Naive thymus-derived CD4-positive, alpha-beta T cell (primary cell): ENCODE results near the gene IGDCC3. TPM values are rescaled to one million over a fixed set of nuclear protein-coding genes. Genes with fewer than 3 reads are reported as not detected.
A peak's percentile ranks its signal among the peaks of the same experiment; 100 is the strongest.

ENCODE experiments used
- ATAC-seq: fragments of 150-1000 bp; cut with Tn5 transposase; 2 replicates; pipeline ENCODE4 v1.10.0; 2021; ENCODE audit warnings: mild to moderate bottlenecking, moderate library complexity
- CTCF ChIA-PET: fragments of 350-600 bp; sonication (Branson Sonifier 250); formaldehyde crosslinking; loops from one replicate; lab custom pipeline; 2021; ENCODE audit warnings: antibody characterized with exemption; lab: Charles Lee
- POLR2A ChIA-PET: fragments of 350-600 bp; sonication (Branson Sonifier 250); formaldehyde crosslinking; loops from one replicate; lab custom pipeline; 2021; ENCODE audit warnings: antibody characterized with exemption, inconsistent platforms; lab: Charles Lee
- DNase-seq, 9 donors: peaks; one replicate each; pipeline versions ENCODE4 v3.0.0 to v3.0.0-alpha.2; 2020 to 2022; ENCODE audit warnings: mixed read lengths in 1 of 9
- H3K27ac ChIP-seq: one replicate; pipeline ENCODE4 v1.7.0; 2013; ENCODE audit warnings: mild to moderate bottlenecking, low read depth, low read length, moderate library complexity
- H3K27me3 ChIP-seq, 2 donors: one replicate each; pipeline ENCODE4 v1.7.0; 2013; ENCODE audit warnings: low read length in 2 of 2, mild to moderate bottlenecking in 2 of 2, moderate library complexity in 2 of 2; ENCODE audit not compliant: control insufficient read depth in 2 of 2, insufficient read depth in 2 of 2
- H3K36me3 ChIP-seq, 3 experiments: 1 replicate in 2 of 3; 2 replicates in 1 of 3; pipeline ENCODE4 v1.7.0; 2013; ENCODE audit warnings: low read length in 3 of 3, mild to moderate bottlenecking in 3 of 3, moderate library complexity in 1 of 3; ENCODE audit not compliant: insufficient read depth in 3 of 3, control insufficient read depth in 2 of 3
- H3K4me1 ChIP-seq, 2 donors: one replicate each; pipeline ENCODE4 v1.7.0; 2013; ENCODE audit warnings: low read length in 2 of 2, mild to moderate bottlenecking in 2 of 2, moderate library complexity in 1 of 2; ENCODE audit not compliant: control insufficient read depth in 2 of 2, insufficient read depth in 2 of 2
- H3K4me3 ChIP-seq: 2 replicates; pipeline ENCODE4 v1.7.0; 2013; ENCODE audit warnings: mild to moderate bottlenecking, low read length
- H3K9me3 ChIP-seq, 3 experiments: 1 replicate in 2 of 3; 2 replicates in 1 of 3; pipeline ENCODE4 v1.7.0; 2013; ENCODE audit warnings: low read length in 3 of 3; ENCODE audit not compliant: control insufficient read depth in 2 of 3
- H3K27ac Mint-ChIP-seq, 9 donors: one replicate each; pipeline ENCODE4 v1.8.0; 2020 to 2022; ENCODE audit warnings: mixed read lengths in 9 of 9, mild to moderate bottlenecking in 8 of 9, moderate library complexity in 5 of 9, inconsistent platforms in 2 of 9
- H3K27me3 Mint-ChIP-seq, 5 donors: one replicate each; pipeline ENCODE4 v1.8.0; 2021 to 2022; ENCODE audit warnings: mixed read lengths in 5 of 5, mild to moderate bottlenecking in 1 of 5
- H3K36me3 Mint-ChIP-seq, 5 donors: one replicate each; pipeline ENCODE4 v1.8.0; 2020 to 2022; ENCODE audit warnings: mixed read lengths in 5 of 5, mild to moderate bottlenecking in 3 of 5, inconsistent platforms in 1 of 5
- H3K4me1 Mint-ChIP-seq, 7 donors: one replicate each; pipeline ENCODE4 v1.8.0; 2020 to 2022; ENCODE audit warnings: mixed read lengths in 7 of 7, mild to moderate bottlenecking in 3 of 7, inconsistent platforms in 1 of 7
- H3K4me3 Mint-ChIP-seq, 10 donors: one replicate each; pipeline ENCODE4 v1.8.0; 2020 to 2022; ENCODE audit warnings: mild to moderate bottlenecking in 10 of 10, mixed read lengths in 10 of 10, moderate library complexity in 6 of 10, inconsistent platforms in 2 of 10
- H3K9me3 Mint-ChIP-seq, 11 donors: one replicate each; pipeline ENCODE4 v1.8.0; 2020 to 2022; ENCODE audit warnings: mixed read lengths in 11 of 11, mild to moderate bottlenecking in 4 of 11, inconsistent platforms in 1 of 11, moderate library complexity in 1 of 11
- intact Hi-C, 2 donors: fragments of 100-400 bp; cut with micrococcal nuclease; formaldehyde crosslinking; loops; one replicate each; pipeline ENCODE4 v1.15.1; 2023
- polyA plus RNA-seq, 2 donors: library from polyadenylated mRNA; unstranded; fragments of 300-500 nt; fragmentation: Illumina TruSeq; gene quantifications; one replicate each; pipeline ENCODE4 v1.2.3, GENCODE V29; 2021
- total RNA-seq, 6 experiments: library from RNA in 5 of 6; stranded (reverse) in 5 of 6; gene quantifications; 1 replicate in 5 of 6; 2 replicates in 1 of 6; pipeline ENCODE4 v1.2.3 and lab custom pipeline; 2021 to 2026

The IGDCC3 gene
- total RNA-seq (not detected), polyA plus RNA-seq (not detected), total RNA-seq (lab: John Stamatoyannopoulos, UW) (not detected)

DNA sequence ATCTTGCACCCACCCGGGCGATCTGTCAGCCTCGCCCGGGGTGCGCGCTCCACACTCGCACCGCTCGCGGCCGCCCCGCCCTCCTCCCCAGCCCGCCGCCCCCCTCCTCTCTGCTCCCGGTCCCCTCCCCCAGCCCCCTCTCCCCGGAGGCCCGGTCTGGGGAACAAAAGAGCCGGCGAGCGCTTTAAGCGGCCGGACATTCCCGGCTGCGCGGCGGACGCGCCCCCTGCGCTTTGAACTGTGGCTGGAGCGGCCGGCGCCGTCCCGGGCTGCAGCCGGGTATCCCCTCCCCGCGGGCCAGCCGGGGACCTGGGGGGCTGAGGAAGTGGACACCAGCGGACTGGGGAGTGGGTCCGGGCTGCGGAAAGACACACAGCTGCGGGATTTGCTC, at the start of gene IGDCC3:
TSS of gene IGDCC3 (minus strand) at position 27 of the 391 bp plus-strand sequence. CDS start 214 bp downstream, outside the sequence.
- Mint-ChIP-seq H3K27me3 (peaks cover 58 to 89% (median 63%) of the 10 kb centered on the region in 5 donors), H3K27ac (no peak within 1 kb of the TSS), H3K4me3 (peak within 1 kb of the TSS; percentile 60 to 85 (median 76)), H3K9me3 (no peaks in the 10 kb centered on the region), H3K36me3 (peaks cover 0 to 4% (median 0%) of the 10 kb centered on the region in 5 donors), H3K4me1 (peaks cover 0 to 26% (median 20%) of the 10 kb centered on the region in 7 donors)
- Histone ChIP-seq H3K4me1 (peaks cover 0 to 7% of the 10 kb centered on the region in 2 donors), H3K9me3 (no peaks in the 10 kb centered on the region), H3K36me3 (no peaks in the 10 kb centered on the region), H3K27me3 (peaks cover 6 to 21% of the 10 kb centered on the region in 2 donors), H3K27ac (no peak within 1 kb of the TSS), H3K4me3 (peak within 1 kb of the TSS; percentile 46)
- POLR2A ChIA-PET = no interaction called here
- no peak for DNase-seq
- intact Hi-C loops = no loop called here
- CTCF ChIA-PET = no interaction called here
- ATAC-seq = no peak

DNA sequence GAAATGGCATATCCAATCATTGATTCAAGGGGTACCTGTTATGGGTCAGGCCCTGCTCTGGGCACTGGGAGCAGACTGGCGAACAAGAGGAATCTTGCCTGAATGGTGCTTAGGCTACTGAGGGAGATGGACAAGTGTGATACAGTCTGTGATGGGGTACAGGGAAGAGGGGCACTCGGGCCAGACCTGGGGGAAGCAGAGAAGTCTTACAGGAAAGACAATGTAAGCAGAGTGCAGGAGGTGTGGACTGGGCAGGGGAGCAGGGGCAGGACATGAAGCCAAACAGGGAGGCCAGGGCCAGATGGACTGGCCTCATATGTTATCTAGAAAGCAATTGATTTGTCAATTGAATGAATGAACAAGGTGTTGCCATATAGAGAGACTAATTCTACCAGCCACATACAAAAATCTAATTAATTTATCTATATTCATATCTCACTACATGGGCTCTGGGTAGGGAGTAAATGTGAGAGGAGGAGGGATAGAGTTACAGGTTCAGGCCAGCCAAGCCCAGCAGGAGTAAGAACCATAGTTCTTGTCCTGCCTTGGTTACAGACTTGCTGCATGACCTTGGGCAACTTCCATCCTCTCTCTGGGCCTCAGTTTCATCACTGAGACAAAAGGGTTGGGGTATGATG, 48.5 kb upstream of the IGDCC3 start:
- Histone ChIP-seq H3K9me3 (no peaks in the 10 kb centered on the region), H3K4me1 (peaks cover 0 to 10% of the 10 kb centered on the region in 2 donors), H3K27me3 (peaks cover 0 to 8% of the 10 kb centered on the region in 2 donors), H3K27ac (no peak overlapping the region), H3K36me3 (no peaks in the 10 kb centered on the region), H3K4me3 (no peak overlapping the region)
- DNase-seq (no peak), ATAC-seq (no peak)
- no peak overlapping the region for H3K4me3 Mint-ChIP-seq
- H3K4me1 Mint-ChIP-seq = peaks cover 9 to 19% (median 14%) of the 10 kb centered on the region in 7 donors
- ChIA-PET POLR2A (no interaction called here), CTCF (no interaction called here)
- intact Hi-C loops = no loop called here
- peaks cover 0 to 4% (median 0%) of the 10 kb centered on the region in 5 donors for H3K36me3 Mint-ChIP-seq
- H3K27me3 Mint-ChIP-seq = peaks cover 36 to 47% (median 42%) of the 10 kb centered on the region in 5 donors
- peaks cover 0 to 6% (median 0%) of the 10 kb centered on the region in 11 donors for H3K9me3 Mint-ChIP-seq
- no peak overlapping the region for H3K27ac Mint-ChIP-seq

DNA sequence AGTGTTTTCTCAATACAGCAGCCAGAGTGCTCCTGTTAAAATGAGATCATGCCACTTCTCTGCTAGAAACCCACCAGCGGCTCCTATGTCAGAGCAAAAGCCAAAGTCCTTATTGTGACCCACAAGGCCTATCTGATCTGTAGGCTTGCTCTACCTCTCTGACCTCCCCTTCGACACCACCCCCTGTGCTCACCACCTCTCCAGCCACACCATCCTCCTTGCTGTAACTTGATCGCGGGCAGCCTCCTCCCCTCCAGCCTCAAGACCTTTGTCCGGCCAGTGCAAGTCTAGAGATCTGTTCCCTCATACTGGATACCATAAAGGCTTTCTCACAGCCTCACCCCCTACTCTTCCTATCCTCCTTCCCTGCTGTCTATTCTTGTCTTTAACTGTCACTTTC, 46.9 kb upstream of the IGDCC3 start:
- intact Hi-C loops = no loop called here
- H3K27ac Mint-ChIP-seq = no peak overlapping the region
- CTCF ChIA-PET = no interaction called here
- H3K4me3 Mint-ChIP-seq = peak overlapping the region in 6 of 10 donors; percentile 3 to 95 (median 24)
- H3K36me3 ChIP-seq = no peaks in the 10 kb centered on the region
- no peak overlapping the region for H3K4me3 ChIP-seq
- H3K4me1 Mint-ChIP-seq = peaks cover 9 to 25% (median 18%) of the 10 kb centered on the region in 7 donors
- ATAC-seq (no peak), DNase-seq (no peak)
- POLR2A ChIA-PET = no interaction called here
- H3K27ac ChIP-seq = no peak overlapping the region
- peaks cover 0 to 7% (median 2%) of the 10 kb centered on the region in 5 donors for H3K36me3 Mint-ChIP-seq
- peaks cover 0 to 6% (median 0%) of the 10 kb centered on the region in 11 donors for H3K9me3 Mint-ChIP-seq
- peaks cover 0 to 15% of the 10 kb centered on the region in 2 donors for H3K27me3 ChIP-seq
- H3K4me1 ChIP-seq = peaks cover 0 to 15% of the 10 kb centered on the region in 2 donors
- H3K9me3 ChIP-seq = no peaks in the 10 kb centered on the region
- H3K27me3 Mint-ChIP-seq = peaks cover 46 to 63% (median 55%) of the 10 kb centered on the region in 5 donors

DNA sequence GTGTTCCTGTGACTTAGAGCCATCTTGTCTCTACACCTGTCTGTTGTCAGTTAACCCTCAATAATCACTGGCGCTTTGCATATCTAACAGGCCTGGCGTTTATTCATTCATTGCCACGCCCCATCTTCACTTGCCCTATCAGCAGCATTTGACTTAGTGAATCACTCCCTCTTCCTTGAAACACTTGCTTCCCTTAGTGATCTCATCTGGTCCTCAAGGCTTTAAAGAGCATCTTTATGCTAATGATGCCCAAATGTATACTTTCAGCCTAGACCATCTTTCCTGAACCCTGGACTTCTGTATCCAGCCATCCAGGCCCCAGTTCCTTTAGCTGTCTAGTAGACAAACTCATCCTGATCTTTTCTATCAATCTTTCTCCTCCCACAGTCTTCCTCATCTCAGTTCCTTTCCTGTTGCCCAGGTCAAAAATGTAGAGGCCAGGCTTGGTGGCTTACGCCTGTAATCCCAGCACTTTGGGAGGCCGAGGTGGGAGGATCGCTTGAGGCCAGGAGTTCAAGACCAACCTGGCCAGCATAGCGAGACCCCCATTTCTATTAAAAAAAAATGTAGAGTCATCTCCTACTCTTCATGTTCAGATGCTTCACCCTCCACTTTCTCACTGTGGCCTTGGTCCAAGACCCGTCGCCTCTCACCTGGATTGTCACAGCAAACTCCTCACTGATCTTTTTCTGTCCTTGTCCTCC, 46.3 kb upstream of the IGDCC3 start:
- DNase-seq (no peak), ATAC-seq (no peak)
- no peak overlapping the region for H3K27ac Mint-ChIP-seq
- Histone ChIP-seq H3K4me1 (peaks cover 0 to 15% of the 10 kb centered on the region in 2 donors), H3K36me3 (no peaks in the 10 kb centered on the region), H3K27me3 (peaks cover 0 to 15% of the 10 kb centered on the region in 2 donors), H3K27ac (no peak overlapping the region), H3K9me3 (no peaks in the 10 kb centered on the region), H3K4me3 (no peak overlapping the region)
- peaks cover 0 to 6% (median 0%) of the 10 kb centered on the region in 11 donors for H3K9me3 Mint-ChIP-seq
- CTCF ChIA-PET = no interaction called here
- peak overlapping the region in 9 of 10 donors; percentile 6 to 95 (median 80) for H3K4me3 Mint-ChIP-seq
- H3K4me1 Mint-ChIP-seq = peaks cover 9 to 25% (median 18%) of the 10 kb centered on the region in 7 donors
- peaks cover 0 to 7% (median 2%) of the 10 kb centered on the region in 5 donors for H3K36me3 Mint-ChIP-seq
- POLR2A ChIA-PET = no interaction called here
- intact Hi-C loops = no loop called here
- peaks cover 51 to 69% (median 61%) of the 10 kb centered on the region in 5 donors for H3K27me3 Mint-ChIP-seq

DNA sequence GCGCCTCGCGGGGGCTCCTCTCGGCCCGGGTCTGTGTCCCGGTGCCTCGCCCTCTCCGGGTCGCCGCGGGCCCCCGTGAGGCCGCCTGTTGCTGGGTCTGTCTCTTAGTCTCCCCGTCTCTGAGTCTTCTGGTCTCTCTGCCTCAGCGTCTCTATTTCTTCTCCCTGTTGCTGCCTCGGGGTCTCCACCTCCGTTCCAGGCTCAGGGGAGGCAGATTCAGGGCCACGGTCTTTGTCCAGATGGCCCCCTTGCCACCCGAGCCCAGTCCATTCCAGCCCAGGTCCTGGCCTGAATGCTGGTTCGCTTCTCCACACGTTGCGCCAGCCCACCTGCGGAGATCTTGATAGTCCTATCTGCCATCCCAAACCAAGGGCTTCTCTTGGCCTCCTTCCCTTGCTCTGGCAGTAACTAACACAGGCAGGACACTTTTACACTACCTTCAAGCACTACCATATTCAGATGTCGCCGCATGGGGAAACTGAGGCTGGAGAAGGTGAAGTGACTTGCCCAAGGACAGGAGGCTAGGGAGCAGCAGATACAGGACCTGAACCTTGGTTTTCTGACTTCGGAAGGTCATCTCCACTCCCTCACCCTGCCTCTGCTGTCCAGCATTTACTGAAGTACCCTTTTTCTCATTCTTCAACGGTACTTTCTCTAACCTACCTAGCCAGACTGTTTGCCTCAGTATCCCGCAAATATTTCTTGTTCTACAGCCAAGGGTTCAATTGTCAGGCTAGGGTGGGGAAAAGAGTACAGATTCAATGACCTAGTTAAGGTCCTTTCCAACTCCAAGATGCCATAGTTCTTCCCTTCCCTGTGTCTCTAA, 45.6 kb upstream of the IGDCC3 start:
- ChIA-PET CTCF (no interaction called here), POLR2A (no interaction called here)
- Histone ChIP-seq H3K4me3 (no peak overlapping the region), H3K27me3 (peaks cover 0 to 15% of the 10 kb centered on the region in 2 donors), H3K36me3 (no peaks in the 10 kb centered on the region), H3K9me3 (no peaks in the 10 kb centered on the region), H3K4me1 (peaks cover 0 to 15% of the 10 kb centered on the region in 2 donors), H3K27ac (no peak overlapping the region)
- peaks cover 0 to 7% (median 2%) of the 10 kb centered on the region in 5 donors for H3K36me3 Mint-ChIP-seq
- H3K27me3 Mint-ChIP-seq = peaks cover 59 to 76% (median 67%) of the 10 kb centered on the region in 5 donors
- ATAC-seq (no peak), DNase-seq (no peak)
- peaks cover 9 to 25% (median 18%) of the 10 kb centered on the region in 7 donors for H3K4me1 Mint-ChIP-seq
- intact Hi-C loops = no loop called here
- peak overlapping the region; percentile 50 to 95 (median 82) for H3K4me3 Mint-ChIP-seq
- H3K27ac Mint-ChIP-seq = peak overlapping the region in 1 of 9 donors; percentile 35
- peaks cover 0 to 6% (median 0%) of the 10 kb centered on the region in 11 donors for H3K9me3 Mint-ChIP-seq
